ENCODE data around the gene PSMD13. TPM values are rescaled to one million over a fixed set of nuclear protein-coding genes. Genes with fewer than 3 reads are reported as not detected.
A peak's percentile ranks its signal among the peaks of the same experiment; 100 is the strongest.

Gene PSMD13
- total and polyA plus RNA-seq, 2 donors (not counting 1 experiment from before 2014, with no cell fraction given): 98.0 to 104 TPM

GRCh38 chr11:251550-251949 lies 14.8 kb downstream of the PSMD13 start:
- Mint-ChIP-seq H3K4me1 (peaks cover 7% of the 10 kb centered on the region), H3K9me3 (ENCODE audit: insufficient read depth) (no peaks in the 10 kb centered on the region), H3K27ac (peak overlapping the region; percentile 50), H3K4me3 (no peak overlapping the region), H3K27me3 (no peaks in the 10 kb centered on the region)
- Histone ChIP-seq H3K27ac (ENCODE audit: low read length in 2 of 2) (no peak overlapping the region), H3K79me2 (ENCODE audit: control insufficient read depth, insufficient read depth, low read length) (peaks cover 5% of the 10 kb centered on the region), H2AFZ (ENCODE audit: insufficient read depth, low read depth, low read length, poor library complexity, severe bottlenecking) (no peak overlapping the region), H3K36me3 (replicated peaks in 1 of 2; ENCODE audit: control extremely low read depth in 1 of 2, control insufficient read depth in 1 of 2, extremely low read depth in 1 of 2, insufficient read depth in 2 of 2, low read length in 1 of 2) (peaks cover 2 to 65% of the 10 kb centered on the region in 2 experiments), H3K4me1 (ENCODE audit: control insufficient read depth in 2 of 2, insufficient read depth in 2 of 2, low read length in 2 of 2) (peaks cover 0 to 5% of the 10 kb centered on the region in 2 donors), H4K20me1 (ENCODE audit: control insufficient read depth, insufficient read depth, low read length, poor library complexity, severe bottlenecking) (no peaks in the 10 kb centered on the region), H3K27me3 (replicated peaks in 1 of 4; ENCODE audit: control extremely low read depth in 1 of 4, control insufficient read depth in 3 of 4, insufficient read depth in 4 of 4, low read length in 3 of 4) (no peaks in the 10 kb centered on the region), H3K4me2 (replicated peaks; ENCODE audit: low read depth, low read length, poor library complexity, severe bottlenecking) (no peak overlapping the region), H3K9me3 (ENCODE audit: control extremely low read depth in 1 of 3, control insufficient read depth in 2 of 3, insufficient read depth in 1 of 3, low read length in 2 of 3) (no peaks in the 10 kb centered on the region), H3K4me3 (ENCODE audit: control extremely low read depth in 1 of 5, extremely low read depth in 1 of 5, insufficient read depth in 1 of 5, low read depth in 2 of 5, low read length in 4 of 5) (no peak overlapping the region), H3K9ac (ENCODE audit: low read length) (no peak overlapping the region)
- DNase-seq (no peak), ATAC-seq (ENCODE audit: low read depth) (no peak)
- no peak for TF ChIP-seq EZH2 (IDR thresholded peaks at IDR 0.05; ENCODE audit: borderline replicate concordance, insufficient read depth, low read depth, low read length, poor library complexity, severe bottlenecking)
- TF ChIP-seq, protein P1, sequence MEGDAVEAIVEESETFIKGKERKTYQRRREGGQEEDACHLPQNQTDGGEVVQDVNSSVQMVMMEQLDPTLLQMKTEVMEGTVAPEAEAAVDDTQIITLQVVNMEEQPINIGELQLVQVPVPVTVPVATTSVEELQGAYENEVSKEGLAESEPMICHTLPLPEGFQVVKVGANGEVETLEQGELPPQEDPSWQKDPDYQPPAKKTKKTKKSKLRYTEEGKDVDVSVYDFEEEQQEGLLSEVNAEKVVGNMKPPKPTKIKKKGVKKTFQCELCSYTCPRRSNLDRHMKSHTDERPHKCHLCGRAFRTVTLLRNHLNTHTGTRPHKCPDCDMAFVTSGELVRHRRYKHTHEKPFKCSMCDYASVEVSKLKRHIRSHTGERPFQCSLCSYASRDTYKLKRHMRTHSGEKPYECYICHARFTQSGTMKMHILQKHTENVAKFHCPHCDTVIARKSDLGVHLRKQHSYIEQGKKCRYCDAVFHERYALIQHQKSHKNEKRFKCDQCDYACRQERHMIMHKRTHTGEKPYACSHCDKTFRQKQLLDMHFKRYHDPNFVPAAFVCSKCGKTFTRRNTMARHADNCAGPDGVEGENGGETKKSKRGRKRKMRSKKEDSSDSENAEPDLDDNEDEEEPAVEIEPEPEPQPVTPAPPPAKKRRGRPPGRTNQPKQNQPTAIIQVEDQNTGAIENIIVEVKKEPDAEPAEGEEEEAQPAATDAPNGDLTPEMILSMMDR (IDR thresholded peaks at IDR 0.05): no peak
- ChIA-PET POLR2A (interaction anchor here (1.2 to 1.7 kb wide), 6 partner anchors 16 to 111 kb away, joined by 3 to 9 read pairs (median 4); no protein-coding TSS in a partner anchor), CTCF (interaction anchor here (0.5 to 6.2 kb wide), 31 partner anchors 8 to 199 kb away, joined by 3 to 82 read pairs (median 18); partner anchors contain the start of genes BET1L, IFITM2, IFITM5 and NLRP6)
- 93% methylated on average over 7 of the region's 10 CpGs for WGBS (ENCODE audit: insufficient coverage)
- intact Hi-C loops (cut with micrococcal nuclease): loop anchor here (2.0 kb wide), 3 partner anchors 17 to 113 kb away; no protein-coding TSS in a partner anchor

DNA sequence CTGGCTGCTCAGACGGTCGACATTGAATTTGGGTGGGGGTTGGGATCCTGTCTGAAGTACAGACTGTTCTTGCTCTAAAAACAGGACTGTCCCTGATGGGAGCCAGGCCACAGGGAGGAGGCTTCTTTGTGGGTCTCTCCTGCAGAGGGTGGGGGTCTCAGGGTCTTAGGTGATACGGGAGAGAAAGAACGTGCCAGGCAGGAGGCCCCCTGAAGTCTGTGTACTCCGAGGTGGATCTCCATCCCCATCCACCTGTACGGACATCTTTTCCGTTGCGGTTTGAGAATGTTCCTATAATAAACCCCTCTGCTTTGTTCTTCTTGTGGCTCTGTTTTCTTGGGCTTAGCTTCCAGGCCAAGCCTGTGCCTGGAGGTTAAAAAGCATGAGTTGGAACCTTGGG lies 15.9 kb downstream of the PSMD13 start:
- CTCF ChIA-PET: interaction anchor here (0.8 to 6.2 kb wide), 11 partner anchors 10 to 110 kb away, joined by 3 to 82 read pairs (median 32); partner anchors contain the start of genes IFITM2 and IFITM5
- intact Hi-C loops (cut with micrococcal nuclease): no loop called here
- H3K36me3 ChIP-seq (replicated peaks in 1 of 2; ENCODE audit: control extremely low read depth in 1 of 2, control insufficient read depth in 1 of 2, extremely low read depth in 1 of 2, insufficient read depth in 2 of 2, low read length in 1 of 2): peaks cover 0 to 56% of the 10 kb centered on the region in 2 experiments

More for the DNA sequence above, 15.9 kb downstream of the PSMD13 start:
- peaks cover 5% of the 10 kb centered on the region for H3K79me2 ChIP-seq (ENCODE audit: control insufficient read depth, insufficient read depth, low read length)
- Mint-ChIP-seq H3K27me3 (no peaks in the 10 kb centered on the region), H3K4me1 (peaks cover 17% of the 10 kb centered on the region), H3K27ac (peak overlapping the region; percentile 26), H3K9me3 (ENCODE audit: insufficient read depth) (no peaks in the 10 kb centered on the region), H3K4me3 (no peak overlapping the region)
- WGBS (ENCODE audit: insufficient coverage): 98% methylated on average over 4 of the region's 8 CpGs
- no peaks in the 10 kb centered on the region for H3K9me3 ChIP-seq (ENCODE audit: control extremely low read depth in 1 of 3, control insufficient read depth in 2 of 3, insufficient read depth in 1 of 3, low read length in 2 of 3)
- H3K4me1 ChIP-seq (ENCODE audit: control insufficient read depth in 2 of 2, insufficient read depth in 2 of 2, low read length in 2 of 2): peaks cover 9 to 16% of the 10 kb centered on the region in 2 donors
- no peak overlapping the region for H3K9ac ChIP-seq (ENCODE audit: low read length)
- H2AFZ ChIP-seq (ENCODE audit: insufficient read depth, low read depth, low read length, poor library complexity, severe bottlenecking): no peak overlapping the region
- POLR2A ChIA-PET: no interaction called here
- DNase-seq (no peak), ATAC-seq (ENCODE audit: low read depth) (no peak)
- H4K20me1 ChIP-seq (ENCODE audit: control insufficient read depth, insufficient read depth, low read length, poor library complexity, severe bottlenecking): no peaks in the 10 kb centered on the region
- TF ChIP-seq EZH2 (IDR thresholded peaks at IDR 0.05; ENCODE audit: borderline replicate concordance, insufficient read depth, low read depth, low read length, poor library complexity, severe bottlenecking): no peak
- TF ChIP-seq, protein P1 (IDR thresholded peaks at IDR 0.05): no peak
- H3K4me3 ChIP-seq (ENCODE audit: control extremely low read depth in 1 of 5, extremely low read depth in 1 of 5, insufficient read depth in 1 of 5, low read depth in 2 of 5, low read length in 4 of 5): no peak overlapping the region
- no peaks in the 10 kb centered on the region for H3K27me3 ChIP-seq (replicated peaks in 1 of 4; ENCODE audit: control extremely low read depth in 1 of 4, control insufficient read depth in 3 of 4, insufficient read depth in 4 of 4, low read length in 3 of 4)
- H3K4me2 ChIP-seq (replicated peaks; ENCODE audit: low read depth, low read length, poor library complexity, severe bottlenecking): no peak overlapping the region
- no peak overlapping the region for H3K27ac ChIP-seq (ENCODE audit: low read length in 2 of 2)

All from B cell (primary cell).